ENCODE data around the gene PDLIM1.
A peak's percentile ranks its signal among the peaks of the same experiment; 100 is the strongest.

The PDLIM1 gene

GRCh38 chr10:95314192-95314918 is 23.6 kb upstream of the PDLIM1 start:
- DNase-seq (ENCODE audit: low read depth in 2 of 2) = no peak

GRCh38 chr10:95312986-95313495 is 22.2 kb upstream of the PDLIM1 start:
- DNase-seq (ENCODE audit: low read depth in 2 of 2) = no peak

DNA sequence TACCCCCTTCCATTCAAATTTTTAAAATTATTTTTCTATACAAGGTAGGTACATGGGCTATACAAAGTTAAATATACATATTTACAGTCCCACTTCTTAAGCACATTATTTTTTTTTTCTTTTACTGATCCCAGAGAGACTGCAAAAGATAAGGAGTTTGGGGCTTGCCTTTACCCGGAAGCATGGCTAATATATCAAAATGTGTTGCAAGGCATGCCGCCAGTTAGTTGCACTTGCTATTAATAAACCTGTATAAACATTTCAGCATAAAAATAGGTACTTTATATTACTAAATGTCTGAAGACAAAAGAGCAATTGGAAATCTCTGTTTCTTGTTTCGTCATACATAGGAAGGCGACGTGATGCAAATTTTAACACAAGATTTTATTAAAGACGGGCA is 21.5 kb upstream of the PDLIM1 start:
- no peak for DNase-seq (ENCODE audit: low read depth in 2 of 2)

DNA sequence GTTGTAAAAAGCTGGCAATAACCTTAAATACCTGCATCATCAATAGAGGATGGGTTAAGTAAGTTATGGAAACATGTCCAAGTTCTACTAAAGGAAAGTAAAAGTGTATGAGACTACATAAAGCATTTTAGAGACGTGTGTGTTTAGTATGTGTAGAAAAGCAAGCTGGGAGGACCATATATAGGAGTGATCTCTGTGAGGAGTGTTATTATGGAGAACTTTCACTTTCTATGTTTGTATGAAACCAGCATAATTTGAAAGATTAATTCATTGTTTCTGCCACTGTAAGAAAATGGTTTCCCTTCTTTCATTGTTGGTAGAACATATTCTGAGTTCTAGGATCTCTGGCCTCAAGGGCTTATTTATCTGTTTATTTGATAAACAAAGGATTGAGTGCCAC is 19.2 kb upstream of the PDLIM1 start:
- DNase-seq (ENCODE audit: low read depth in 2 of 2) = no peak

DNA sequence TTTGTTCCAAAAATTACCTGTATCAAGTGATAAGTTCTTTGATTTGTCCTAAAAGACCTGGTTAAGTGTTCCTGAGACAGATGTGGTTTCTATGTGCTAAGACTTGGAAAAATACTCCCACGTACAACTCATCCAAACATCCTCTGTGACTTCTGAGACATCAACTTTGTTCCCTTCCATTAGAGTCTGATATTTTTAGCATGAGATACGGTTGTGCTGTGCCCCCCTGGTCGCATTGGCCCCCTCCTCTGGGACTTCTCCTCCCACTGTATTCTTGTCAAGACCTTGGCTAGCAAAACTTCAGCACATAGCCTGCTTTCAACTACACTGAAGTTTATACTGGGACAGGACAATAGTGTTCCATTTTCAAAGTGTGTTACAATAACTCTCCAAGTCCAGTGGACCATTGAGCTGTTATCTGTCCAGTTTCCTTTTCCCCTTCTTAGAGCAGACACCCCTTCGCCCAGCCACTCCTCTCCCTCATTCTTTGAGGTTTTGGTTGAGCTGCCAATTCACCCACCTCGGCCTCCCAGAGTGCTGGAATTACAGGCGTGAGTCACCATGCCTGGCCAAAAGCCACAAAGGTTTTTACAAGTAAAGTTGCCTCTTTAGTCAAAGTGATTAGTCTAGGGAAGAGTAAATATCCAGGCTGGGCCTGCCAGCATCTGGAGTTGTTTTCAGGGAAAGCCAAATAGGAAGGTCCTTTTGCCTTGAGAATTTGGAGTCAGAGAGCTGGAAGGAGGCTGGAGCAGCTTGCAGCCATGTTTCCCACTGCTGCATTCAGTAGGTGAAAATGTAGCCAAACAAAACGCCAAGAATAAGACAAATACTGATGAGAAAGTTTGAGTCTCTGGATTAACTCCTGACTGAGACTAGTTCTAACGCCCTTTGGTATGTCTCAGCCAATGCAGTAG is 17.8 kb upstream of the PDLIM1 start:
- DNase-seq (ENCODE audit: low read depth in 2 of 2) = no peak

DNA sequence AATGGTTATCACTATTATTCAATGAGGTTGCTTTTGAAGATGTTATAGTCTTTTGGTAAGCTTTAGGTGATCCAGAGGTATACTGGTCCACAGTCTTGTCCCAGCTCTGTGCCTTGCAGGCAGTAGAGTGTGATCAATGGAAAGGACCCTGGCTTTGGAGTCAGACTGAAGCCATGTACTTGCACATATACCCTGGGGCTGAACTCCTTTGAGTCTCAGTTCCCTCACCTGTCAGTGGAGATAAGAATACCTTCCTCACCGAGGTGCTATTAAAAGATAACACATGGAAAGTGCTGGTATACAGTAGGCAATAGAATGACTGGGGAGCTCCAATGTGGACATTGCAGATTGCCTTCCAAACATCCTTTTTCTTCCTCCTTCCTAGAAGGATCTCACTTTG is 16.0 kb upstream of the PDLIM1 start:
- DNase-seq (ENCODE audit: low read depth in 2 of 2) = no peak

GRCh38 chr10:95306318-95306650 is 15.5 kb upstream of the PDLIM1 start:
- DNase-seq (ENCODE audit: low read depth in 2 of 2) = no peak

DNA sequence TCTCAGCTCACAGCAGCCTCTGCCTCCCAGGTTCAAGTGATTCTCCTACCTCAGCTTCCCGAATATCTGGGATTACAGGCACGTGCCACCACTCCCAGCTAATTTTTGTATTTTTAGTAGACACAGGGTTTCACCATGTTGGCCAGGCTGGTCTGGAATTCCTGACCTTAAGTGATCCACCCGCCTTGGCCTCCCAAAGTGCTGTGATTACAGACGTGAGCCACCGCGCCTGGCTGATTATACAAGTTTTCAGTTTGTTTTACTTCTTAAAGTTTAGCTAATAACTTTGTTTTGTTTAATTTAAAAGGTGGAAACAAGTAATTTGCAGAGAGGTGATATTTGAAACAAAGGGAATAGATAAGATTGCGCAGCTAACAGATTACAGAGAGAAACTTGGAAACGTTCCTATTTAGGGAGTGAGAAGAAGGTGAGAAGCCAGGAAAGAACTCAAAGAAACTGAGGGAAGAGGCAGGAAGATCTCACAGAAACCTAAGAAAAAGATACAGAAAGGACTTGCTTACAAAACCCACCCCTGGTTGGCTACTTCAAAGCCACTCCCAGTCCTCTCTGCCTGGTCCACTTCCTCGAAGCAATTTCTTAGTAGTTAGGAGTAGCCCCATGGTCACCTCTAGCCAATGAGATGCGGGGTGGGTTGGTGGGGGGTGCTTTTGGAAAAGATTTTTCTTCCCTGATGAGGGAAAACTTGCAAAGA is 15.0 kb upstream of the PDLIM1 start:
- no peak for DNase-seq (ENCODE audit: low read depth in 2 of 2)

- no peak for DNase-seq (ENCODE audit: low read depth in 2 of 2)
These were observed 14.2 kb upstream of the PDLIM1 start for GRCh38 chr10:95304976-95305375.

DNA sequence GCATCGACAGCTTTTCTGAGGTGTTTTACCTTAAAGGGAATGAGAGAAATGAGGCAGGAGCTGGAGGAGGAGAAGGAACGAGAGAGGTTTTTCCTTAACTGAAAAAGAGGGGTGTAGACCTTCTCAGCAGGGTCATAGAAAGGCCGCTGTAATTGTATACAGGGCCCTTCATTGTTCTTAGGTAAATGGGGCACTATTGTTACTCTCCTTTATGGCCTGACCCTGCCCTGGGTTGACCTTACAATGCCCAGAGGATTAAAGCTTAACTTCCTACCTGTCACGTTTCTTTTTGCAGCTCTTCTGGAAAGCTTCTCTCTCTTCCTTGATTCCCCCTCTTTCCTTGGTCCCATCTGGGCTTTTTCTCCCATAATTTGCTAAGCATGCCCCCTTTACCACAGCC is 13.7 kb upstream of the PDLIM1 start:
- DNase-seq (ENCODE audit: low read depth in 2 of 2) = no peak

DNA sequence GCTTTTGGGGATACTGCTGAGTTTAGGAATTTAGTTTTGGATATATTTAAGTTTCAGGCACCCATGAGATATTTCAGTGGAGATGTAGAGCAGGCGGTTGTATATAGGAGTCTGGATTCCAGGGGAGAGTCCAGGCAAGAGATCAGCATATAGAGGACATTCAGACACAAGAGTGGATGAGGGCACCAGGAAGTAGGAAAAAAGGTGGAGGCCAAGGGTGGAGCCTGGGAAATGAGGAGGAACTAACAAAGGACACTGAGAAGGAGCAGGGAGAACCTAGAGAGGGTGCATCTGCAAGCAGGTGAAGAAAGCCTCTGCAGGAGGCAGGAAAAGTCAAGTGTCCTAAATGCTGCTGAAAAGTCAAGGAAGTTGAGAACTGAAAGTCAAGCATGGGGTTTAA is 13.1 kb upstream of the PDLIM1 start:
- no peak for DNase-seq (ENCODE audit: low read depth in 2 of 2)

DNA sequence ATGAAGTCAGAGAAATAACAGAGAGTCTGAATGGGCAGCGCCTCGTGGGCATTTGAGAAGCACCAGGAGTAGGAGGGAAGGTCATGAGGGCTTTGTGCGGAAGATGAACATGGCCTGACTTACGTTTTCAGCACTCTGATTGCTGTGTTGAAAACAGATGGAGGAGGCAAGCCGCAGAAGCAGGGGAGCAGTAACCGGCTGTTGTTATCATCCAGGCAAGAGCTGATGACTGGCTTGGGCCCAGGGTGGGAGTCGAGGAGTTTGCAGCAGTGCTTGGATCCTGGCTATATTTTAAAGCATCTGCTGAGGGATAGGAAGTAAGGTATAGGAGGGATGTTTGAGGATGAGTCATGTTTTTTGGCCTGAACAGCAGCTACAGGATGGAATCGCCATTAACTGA is 12.7 kb upstream of the PDLIM1 start:
- DNase-seq (ENCODE audit: low read depth in 2 of 2) = no peak

DNA sequence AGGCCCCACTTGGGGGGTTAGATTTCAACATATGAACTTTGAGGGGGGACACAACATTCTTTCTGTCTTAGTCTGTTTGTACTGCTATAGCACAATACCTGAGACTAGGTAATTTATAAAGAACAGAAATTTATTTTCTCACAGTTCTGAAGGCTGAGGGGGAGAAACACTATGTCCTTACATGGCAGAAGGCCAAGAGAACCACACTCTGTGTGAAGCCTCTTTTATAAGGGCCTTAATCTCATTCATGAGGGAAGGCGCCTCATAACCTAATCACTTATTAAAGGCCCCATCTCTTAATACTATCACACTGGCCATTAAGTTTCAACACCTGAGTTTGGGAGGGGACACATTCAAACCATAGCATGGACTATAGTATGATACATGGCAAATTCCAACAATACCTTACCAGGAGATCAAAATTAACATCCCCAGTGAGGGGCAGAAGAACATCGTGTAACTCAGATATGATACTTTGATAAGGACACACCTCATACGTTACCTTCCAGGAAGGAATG is 9.3 kb upstream of the PDLIM1 start:
- no peak for DNase-seq (ENCODE audit: low read depth in 2 of 2)

- no peak for DNase-seq (ENCODE audit: low read depth in 2 of 2)
These were observed 6.6 kb upstream of the PDLIM1 start for GRCh38 chr10:95297402-95297801.

DNA sequence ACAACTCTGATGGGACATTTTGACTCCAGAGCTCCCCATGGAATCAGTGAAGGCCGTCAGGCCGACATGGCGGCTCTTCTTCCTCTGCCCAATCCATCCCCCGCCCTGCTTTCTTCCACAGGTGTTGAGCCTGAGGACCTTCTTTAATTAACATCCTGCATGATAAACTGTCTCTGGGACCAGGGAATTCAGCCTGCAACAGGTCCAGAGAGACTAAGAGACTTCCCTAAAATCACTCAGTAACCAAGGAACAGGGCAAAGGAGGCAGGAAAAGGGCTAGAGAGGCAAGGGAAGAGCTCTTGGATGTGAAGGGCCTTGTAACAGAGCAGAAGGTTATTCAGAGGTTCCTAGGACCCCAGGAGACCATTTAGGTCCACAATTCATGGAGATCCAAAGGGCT is 6.0 kb upstream of the PDLIM1 start:
- no peak for DNase-seq (ENCODE audit: low read depth in 2 of 2)

- peak; percentile 18 to 20 for DNase-seq (ENCODE audit: low read depth in 2 of 2)
These were observed 4.4 kb upstream of the PDLIM1 start for GRCh38 chr10:95295031-95295755.

DNA sequence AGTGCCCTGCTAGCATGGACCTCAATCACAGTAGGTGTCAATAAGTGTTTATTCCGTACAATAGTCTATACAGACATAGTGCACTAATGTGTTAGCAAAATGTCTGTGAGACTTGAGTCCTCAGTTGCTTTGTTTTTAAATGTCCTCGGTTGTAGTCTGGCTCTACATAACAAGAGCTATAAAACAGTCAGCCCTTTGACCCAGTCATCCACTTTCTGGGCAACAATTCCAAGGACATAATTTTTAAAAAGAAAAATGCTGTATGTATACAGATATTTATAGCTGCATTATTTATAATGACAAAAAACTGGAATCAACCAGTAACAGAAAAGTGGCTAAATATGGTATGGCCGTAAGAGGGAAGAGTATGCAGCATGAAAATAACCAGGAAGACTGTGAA is 2.8 kb upstream of the PDLIM1 start:
- no peak for DNase-seq (ENCODE audit: low read depth in 2 of 2)

DNA sequence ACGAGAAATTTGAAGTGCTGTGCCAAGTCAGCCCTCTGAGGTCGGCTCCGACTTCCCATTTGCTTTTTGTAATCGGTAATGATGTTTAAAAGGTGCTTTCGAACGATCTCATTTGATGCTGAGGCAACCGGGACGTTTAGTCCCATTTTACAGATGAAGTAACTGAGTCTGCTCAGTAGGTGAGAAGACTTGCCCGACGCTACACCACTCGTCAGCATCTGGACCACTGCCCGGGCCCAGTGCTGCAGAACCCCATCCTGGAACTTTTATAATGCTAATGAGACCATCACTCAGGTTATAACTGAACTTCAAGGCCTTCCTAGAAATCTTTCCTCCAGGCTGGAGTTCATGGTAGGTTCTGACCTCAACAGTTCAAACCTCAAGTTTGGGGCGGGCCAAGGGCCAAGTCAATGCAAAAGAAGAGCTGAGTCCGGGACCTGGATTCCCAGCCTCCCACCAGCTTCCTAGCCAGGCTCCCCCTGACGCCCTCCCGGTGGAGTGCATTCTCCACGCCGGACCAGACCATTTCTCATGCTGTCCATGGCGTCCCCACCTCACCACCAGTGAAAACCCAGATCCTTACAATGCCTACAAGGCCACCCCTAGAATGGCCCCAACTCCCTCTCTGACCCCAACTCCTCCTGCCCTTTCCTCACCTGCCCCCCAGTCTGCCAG is 699 bp upstream of the PDLIM1 start:
- no peak for DNase-seq (ENCODE audit: low read depth in 2 of 2)

DNA sequence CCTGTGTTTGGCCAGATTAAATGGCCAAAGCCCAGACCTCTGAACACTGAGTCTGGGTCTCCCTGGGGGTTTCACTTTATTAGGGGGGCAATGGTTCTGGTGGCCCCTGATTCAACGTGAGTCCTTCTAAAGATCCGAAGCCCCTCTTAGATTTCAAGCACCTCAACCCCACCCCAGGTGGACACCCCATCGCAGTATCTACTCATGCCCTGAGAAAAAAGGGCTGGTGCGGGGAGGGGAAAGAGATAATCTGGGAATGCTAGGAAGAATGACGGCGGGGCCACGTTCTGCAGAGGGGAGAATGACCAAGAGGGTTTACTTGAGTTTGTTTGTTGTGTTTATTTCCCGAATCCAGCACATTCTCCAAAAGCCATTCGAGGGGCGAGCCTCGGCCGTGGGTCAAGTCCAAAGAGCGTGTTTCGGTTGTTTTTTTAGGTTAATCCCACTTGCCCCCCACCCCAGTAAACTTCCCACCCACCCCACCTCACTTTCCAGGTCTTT is 832 bp downstream of the PDLIM1 start:
- no peak for DNase-seq (ENCODE audit: low read depth in 2 of 2)

GRCh38 chr10:95289003-95289920 is 1.5 kb downstream of the PDLIM1 start:
- DNase-seq (ENCODE audit: low read depth in 2 of 2) = no peak
